ENCODE results near the gene RYR3. TPM values are rescaled to one million over a fixed set of nuclear protein-coding genes. Genes with fewer than 3 reads are reported as not detected.

The RYR3 gene
- total RNA-seq, 1 donor from 2014 or later = not detected

GRCh38 chr15:33438396-33438795, 127.6 kb downstream of the RYR3 start:
- H3K9me3 Mint-ChIP-seq = peaks cover 7% of the 10 kb centered on the region
- no peak overlapping the region for H3K4me3 Mint-ChIP-seq
- CTCF ChIA-PET = no interaction called here
- ATAC-seq (ENCODE audit: low read depth) = no peak
- no peak for DNase-seq
- intact Hi-C loops (cut with micrococcal nuclease) = no loop called here
- POLR2A ChIA-PET = no interaction called here
- peaks cover 6% of the 10 kb centered on the region for H3K27me3 Mint-ChIP-seq
- H3K4me1 Mint-ChIP-seq = no peaks in the 10 kb centered on the region
- no peaks in the 10 kb centered on the region for H3K36me3 Mint-ChIP-seq (ENCODE audit: low read depth)
- H3K27ac Mint-ChIP-seq = no peak overlapping the region
- TF ChIP-seq, protein P1, sequence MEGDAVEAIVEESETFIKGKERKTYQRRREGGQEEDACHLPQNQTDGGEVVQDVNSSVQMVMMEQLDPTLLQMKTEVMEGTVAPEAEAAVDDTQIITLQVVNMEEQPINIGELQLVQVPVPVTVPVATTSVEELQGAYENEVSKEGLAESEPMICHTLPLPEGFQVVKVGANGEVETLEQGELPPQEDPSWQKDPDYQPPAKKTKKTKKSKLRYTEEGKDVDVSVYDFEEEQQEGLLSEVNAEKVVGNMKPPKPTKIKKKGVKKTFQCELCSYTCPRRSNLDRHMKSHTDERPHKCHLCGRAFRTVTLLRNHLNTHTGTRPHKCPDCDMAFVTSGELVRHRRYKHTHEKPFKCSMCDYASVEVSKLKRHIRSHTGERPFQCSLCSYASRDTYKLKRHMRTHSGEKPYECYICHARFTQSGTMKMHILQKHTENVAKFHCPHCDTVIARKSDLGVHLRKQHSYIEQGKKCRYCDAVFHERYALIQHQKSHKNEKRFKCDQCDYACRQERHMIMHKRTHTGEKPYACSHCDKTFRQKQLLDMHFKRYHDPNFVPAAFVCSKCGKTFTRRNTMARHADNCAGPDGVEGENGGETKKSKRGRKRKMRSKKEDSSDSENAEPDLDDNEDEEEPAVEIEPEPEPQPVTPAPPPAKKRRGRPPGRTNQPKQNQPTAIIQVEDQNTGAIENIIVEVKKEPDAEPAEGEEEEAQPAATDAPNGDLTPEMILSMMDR (IDR thresholded peaks at IDR 0.05) = no peak

DNA sequence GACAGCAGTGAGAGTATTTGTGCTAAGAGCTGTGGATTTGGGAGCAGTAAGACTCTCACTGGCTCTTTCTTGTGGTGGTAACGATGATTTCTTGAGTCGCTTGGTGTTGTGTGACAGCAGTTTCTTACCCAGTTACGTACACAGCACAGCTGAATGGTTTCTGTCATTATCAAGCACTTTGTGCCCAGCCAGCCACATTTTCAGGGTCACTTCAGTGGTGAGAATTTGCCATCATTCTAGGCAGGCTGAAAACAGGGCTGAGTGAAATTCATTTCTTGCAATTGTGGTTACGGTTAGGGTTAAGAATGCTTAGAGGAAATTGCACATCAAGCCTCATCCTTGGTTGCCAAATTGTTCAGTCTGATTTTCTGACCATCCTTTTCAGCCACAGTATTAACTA, 130.1 kb downstream of the RYR3 start:
- DNase-seq = no peak
- TF ChIP-seq, protein P1 (IDR thresholded peaks at IDR 0.05) = no peak
- no peaks in the 10 kb centered on the region for H3K36me3 Mint-ChIP-seq (ENCODE audit: low read depth)
- no peak overlapping the region for H3K4me3 Mint-ChIP-seq
- no peaks in the 10 kb centered on the region for H3K4me1 Mint-ChIP-seq
- peaks cover 1% of the 10 kb centered on the region for H3K9me3 Mint-ChIP-seq
- intact Hi-C loops (cut with micrococcal nuclease) = no loop called here
- H3K27me3 Mint-ChIP-seq = peaks cover 11% of the 10 kb centered on the region
- no peak overlapping the region for H3K27ac Mint-ChIP-seq
- ATAC-seq (ENCODE audit: low read depth) = no peak
- ChIA-PET CTCF (no interaction called here), POLR2A (no interaction called here)

GRCh38 chr15:33442449-33442848, 131.7 kb downstream of the RYR3 start:
- Mint-ChIP-seq H3K27ac (no peak overlapping the region), H3K4me1 (no peaks in the 10 kb centered on the region), H3K27me3 (peaks cover 11% of the 10 kb centered on the region), H3K4me3 (no peak overlapping the region), H3K9me3 (no peaks in the 10 kb centered on the region), H3K36me3 (ENCODE audit: low read depth) (no peaks in the 10 kb centered on the region)
- ChIA-PET POLR2A (no interaction called here), CTCF (no interaction called here)
- TF ChIP-seq, protein P1 (IDR thresholded peaks at IDR 0.05) = no peak
- ATAC-seq (ENCODE audit: low read depth) = no peak
- DNase-seq = no peak
- intact Hi-C loops (cut with micrococcal nuclease) = no loop called here

DNA sequence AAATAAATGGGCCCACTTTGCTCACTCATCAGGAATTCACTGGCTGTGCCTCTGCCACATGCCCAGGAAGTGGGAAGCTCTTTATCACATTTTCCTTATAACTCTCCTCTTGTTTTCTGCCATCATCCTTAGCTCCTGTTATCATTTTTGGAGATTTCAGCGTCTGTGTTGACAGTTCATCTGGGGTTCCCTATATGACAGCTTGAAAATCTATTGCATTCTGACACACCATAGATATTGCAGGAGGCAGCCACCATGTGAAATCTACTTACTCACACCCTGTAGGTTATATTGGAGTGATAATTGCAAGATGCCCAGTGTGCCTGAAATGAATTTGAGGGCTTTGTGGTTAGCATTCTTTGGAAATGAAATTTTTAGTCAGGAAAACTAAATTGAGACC, 132.9 kb downstream of the RYR3 start:
- ChIA-PET POLR2A (no interaction called here), CTCF (no interaction called here)
- no peaks in the 10 kb centered on the region for H3K36me3 Mint-ChIP-seq (ENCODE audit: low read depth)
- DNase-seq (no peak), ATAC-seq (ENCODE audit: low read depth) (no peak)
- intact Hi-C loops (cut with micrococcal nuclease) = no loop called here
- peaks cover 16% of the 10 kb centered on the region for H3K27me3 Mint-ChIP-seq
- no peaks in the 10 kb centered on the region for H3K9me3 Mint-ChIP-seq
- H3K4me1 Mint-ChIP-seq = no peaks in the 10 kb centered on the region
- H3K27ac Mint-ChIP-seq = no peak overlapping the region
- TF ChIP-seq, protein P1 (IDR thresholded peaks at IDR 0.05) = no peak
- H3K4me3 Mint-ChIP-seq = no peak overlapping the region

DNA sequence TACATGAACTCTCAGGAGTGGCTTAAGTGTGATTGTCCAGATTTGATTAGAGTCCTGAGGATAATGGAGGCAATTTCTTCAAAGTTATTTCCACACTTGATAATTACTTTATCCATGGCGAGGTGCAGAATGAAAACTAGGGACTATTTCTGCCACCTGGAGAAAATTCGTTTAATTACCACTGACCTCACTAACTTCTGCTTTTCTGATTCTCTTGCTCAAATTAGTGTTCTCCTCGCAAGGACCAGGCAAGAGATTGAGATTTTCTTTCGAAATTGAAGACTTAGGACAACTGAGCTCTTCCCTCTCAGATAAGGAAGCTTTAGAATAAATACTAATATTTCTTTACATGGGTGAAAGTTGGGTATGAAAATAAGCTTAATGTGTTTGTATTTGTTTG, 135.2 kb downstream of the RYR3 start:
- ChIA-PET POLR2A (no interaction called here), CTCF (no interaction called here)
- Mint-ChIP-seq H3K4me3 (no peak overlapping the region), H3K9me3 (no peaks in the 10 kb centered on the region), H3K36me3 (ENCODE audit: low read depth) (no peaks in the 10 kb centered on the region), H3K27ac (no peak overlapping the region), H3K27me3 (peaks cover 16% of the 10 kb centered on the region), H3K4me1 (no peaks in the 10 kb centered on the region)
- DNase-seq (no peak), ATAC-seq (ENCODE audit: low read depth) (no peak)
- intact Hi-C loops (cut with micrococcal nuclease) = no loop called here
- TF ChIP-seq, protein P1 (IDR thresholded peaks at IDR 0.05) = no peak

Measured in activated B cell treated with CpG ODN at 0.5 μM for 24 hours (primary cell).